Keratinocyte (primary cell): ENCODE measurements around the gene ZSCAN1. TPM values are rescaled to one million over a fixed set of nuclear protein-coding genes. Genes with fewer than 3 reads are reported as not detected.

Experiments used
- DNase-seq: peaks from one replicate; pipeline ENCODE4 v3.0.0-alpha.2; 2011; ENCODE audit warnings: low read depth, missing footprints, low spot score
- FAIRE-seq: peaks from 2 replicates; lab custom pipeline; 2011; peaks lifted over from hg19 to GRCh38; lab: Jason Lieb, UNC
- H2AFZ ChIP-seq: 2 replicates; pipeline ENCODE4 v1.6.0; 2012; ENCODE audit warnings: low read length, control low read depth, inconsistent platforms; ENCODE audit not compliant: control insufficient read depth
- H3K27ac ChIP-seq: 2 replicates; pipeline ENCODE4 v1.5.1; 2011; ENCODE audit warnings: low read length; ENCODE audit not compliant: control insufficient read depth, insufficient read depth
- H3K27me3 ChIP-seq: 3 replicates; pipeline ENCODE4 v1.6.0; 2011; ENCODE audit warnings: low read length; ENCODE audit not compliant: control insufficient read depth, insufficient read depth; ENCODE audit errors: extremely low read depth
- H3K36me3 ChIP-seq, 2 experiments: 2 replicates in 1 of 2; 3 replicates in 1 of 2; pipeline ENCODE4 v1.5.1; 2011; ENCODE audit warnings: low read length in 2 of 2, mild to moderate bottlenecking in 1 of 2; ENCODE audit not compliant: control insufficient read depth in 2 of 2, insufficient read depth in 2 of 2; ENCODE audit errors: extremely low read depth in 1 of 2
- H3K4me1 ChIP-seq: 3 replicates; pipeline ENCODE4 v1.5.1; 2011; ENCODE audit warnings: low read length; ENCODE audit not compliant: control insufficient read depth, insufficient read depth; ENCODE audit errors: extremely low read depth
- H3K4me2 ChIP-seq: 3 replicates; pipeline ENCODE4 v1.6.0; 2011; ENCODE audit warnings: low read depth, low read length; ENCODE audit not compliant: control insufficient read depth, insufficient read depth; ENCODE audit errors: extremely low read depth
- H3K4me3 ChIP-seq, 3 experiments: fragments of 200-600 bp in 1 of 3; sonication (generic) in 1 of 3; 2 replicates in 2 of 3; 3 replicates in 1 of 3; pipeline ENCODE4 v1.5.1; 2011 to 2016; ENCODE audit warnings: low read length in 3 of 3, mild to moderate bottlenecking in 3 of 3, control low read depth in 2 of 3, inconsistent platforms in 1 of 3, low read depth in 1 of 3, mixed read lengths in 1 of 3, mixed run types in 1 of 3, moderate library complexity in 1 of 3; ENCODE audit not compliant: control insufficient read depth in 2 of 3, insufficient read depth in 2 of 3; ENCODE audit errors: extremely low read depth in 1 of 3
- H3K79me2 ChIP-seq: 2 replicates; pipeline ENCODE4 v1.6.0; 2012; ENCODE audit warnings: low read length; ENCODE audit not compliant: control insufficient read depth, insufficient read depth
- H3K9ac ChIP-seq: 3 replicates; pipeline ENCODE4 v1.6.0; 2011; ENCODE audit warnings: low read length; ENCODE audit not compliant: control insufficient read depth, insufficient read depth; ENCODE audit errors: extremely low read depth
- H3K9me1 ChIP-seq: 3 replicates; pipeline ENCODE4 v1.6.0; 2011; ENCODE audit warnings: low read length; ENCODE audit not compliant: control insufficient read depth, insufficient read depth; ENCODE audit errors: extremely low read depth
- H3K9me3 ChIP-seq: 2 replicates; pipeline ENCODE4 v1.5.1; 2012; ENCODE audit warnings: low read depth, low read length; ENCODE audit not compliant: control insufficient read depth
- H4K20me1 ChIP-seq: 3 replicates; pipeline ENCODE4 v1.6.0; 2011; ENCODE audit warnings: low read length; ENCODE audit not compliant: control insufficient read depth, insufficient read depth; ENCODE audit errors: extremely low read depth
- EZH2 ChIP-seq: IDR thresholded peaks from one replicate; pipeline ENCODE4 v1.6.1; 2012; ENCODE audit warnings: inconsistent platforms, mild to moderate bottlenecking, low read length, moderate library complexity
- dilution Hi-C: fragments of 300-500 bp; cut with MboI; formaldehyde crosslinking; loops from one replicate; pipeline ENCODE4 v1.7.0; 2020; ENCODE audit warnings: low sequenced_read_pairs; ENCODE audit not compliant: extremely low pct_ligation_motif_present
- polyA plus RNA-seq, 5 experiments: library from polyadenylated mRNA; depleted of rRNA in 3 of 5; stranded (reverse) in 3 of 5; stranded (forward) in 1 of 5; unstranded in 1 of 5; fragments of >200 nt; gene quantifications; 1 replicate in 1 of 5; 2 replicates in 3 of 5; 3 replicates in 1 of 5; pipeline versions ENCODE4 v1.2.1 to v1.2.3, GENCODE V29; 2011 to 2012; ENCODE audit warnings: missing spikeins in 2 of 5, low read depth in 1 of 5, low replicate concordance in 1 of 5
- TF ChIP-seq, protein P1 (sequence below), 3 experiments: IDR thresholded peaks in 1 of 3; conservative IDR thresholded peaks in 1 of 3; optimal IDR thresholded peaks in 1 of 3; 2 replicates in 2 of 3; 3 replicates in 1 of 3; pipeline versions ENCODE3 to v1.5.1; 2011; ENCODE audit warnings: low read length in 3 of 3, mild to moderate bottlenecking in 3 of 3, moderate library complexity in 2 of 3, control low read depth in 1 of 3, inconsistent platforms in 1 of 3; ENCODE audit not compliant: insufficient read depth in 2 of 3; ENCODE audit errors: extremely low read depth in 1 of 3

The ZSCAN1 gene
- polyA plus RNA-seq, 1 donor (not counting 4 experiments of a cell fraction or from before 2014, with no cell fraction given): not detected

DNA sequence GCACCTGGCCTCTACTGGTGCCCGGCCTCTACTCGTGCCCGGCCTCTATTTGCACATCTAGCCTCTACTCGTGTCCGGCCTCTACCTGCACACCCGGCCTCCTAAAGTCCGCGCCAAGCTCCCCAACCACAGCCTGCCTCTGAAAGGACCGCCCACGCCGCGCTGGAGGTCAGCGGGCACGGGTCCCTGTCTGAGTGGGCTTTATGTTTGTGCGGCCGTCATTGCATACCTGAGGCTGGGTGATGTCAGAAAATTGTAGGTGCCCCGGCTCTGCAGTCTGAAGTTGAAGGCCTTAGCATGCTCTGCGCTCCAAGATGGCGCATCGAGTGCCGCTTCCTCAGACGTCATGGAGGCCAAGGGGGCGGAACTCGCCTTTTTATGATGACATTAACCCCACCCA lies 26.4 kb downstream of the ZSCAN1 start:
- DNase-seq: no peak
- TF ChIP-seq, protein P1, sequence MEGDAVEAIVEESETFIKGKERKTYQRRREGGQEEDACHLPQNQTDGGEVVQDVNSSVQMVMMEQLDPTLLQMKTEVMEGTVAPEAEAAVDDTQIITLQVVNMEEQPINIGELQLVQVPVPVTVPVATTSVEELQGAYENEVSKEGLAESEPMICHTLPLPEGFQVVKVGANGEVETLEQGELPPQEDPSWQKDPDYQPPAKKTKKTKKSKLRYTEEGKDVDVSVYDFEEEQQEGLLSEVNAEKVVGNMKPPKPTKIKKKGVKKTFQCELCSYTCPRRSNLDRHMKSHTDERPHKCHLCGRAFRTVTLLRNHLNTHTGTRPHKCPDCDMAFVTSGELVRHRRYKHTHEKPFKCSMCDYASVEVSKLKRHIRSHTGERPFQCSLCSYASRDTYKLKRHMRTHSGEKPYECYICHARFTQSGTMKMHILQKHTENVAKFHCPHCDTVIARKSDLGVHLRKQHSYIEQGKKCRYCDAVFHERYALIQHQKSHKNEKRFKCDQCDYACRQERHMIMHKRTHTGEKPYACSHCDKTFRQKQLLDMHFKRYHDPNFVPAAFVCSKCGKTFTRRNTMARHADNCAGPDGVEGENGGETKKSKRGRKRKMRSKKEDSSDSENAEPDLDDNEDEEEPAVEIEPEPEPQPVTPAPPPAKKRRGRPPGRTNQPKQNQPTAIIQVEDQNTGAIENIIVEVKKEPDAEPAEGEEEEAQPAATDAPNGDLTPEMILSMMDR (optimal IDR thresholded peaks at IDR 0.05 in 1 of 3, IDR thresholded peaks at IDR 0.05 in 1 of 3, conservative IDR thresholded peaks at IDR 0.05 in 1 of 3; ENCODE audit: extremely low read depth in 1 of 3, insufficient read depth in 2 of 3, low read length in 3 of 3): no peak
- TF ChIP-seq EZH2: no peak
- H3K4me2 ChIP-seq: no peak overlapping the region

DNA sequence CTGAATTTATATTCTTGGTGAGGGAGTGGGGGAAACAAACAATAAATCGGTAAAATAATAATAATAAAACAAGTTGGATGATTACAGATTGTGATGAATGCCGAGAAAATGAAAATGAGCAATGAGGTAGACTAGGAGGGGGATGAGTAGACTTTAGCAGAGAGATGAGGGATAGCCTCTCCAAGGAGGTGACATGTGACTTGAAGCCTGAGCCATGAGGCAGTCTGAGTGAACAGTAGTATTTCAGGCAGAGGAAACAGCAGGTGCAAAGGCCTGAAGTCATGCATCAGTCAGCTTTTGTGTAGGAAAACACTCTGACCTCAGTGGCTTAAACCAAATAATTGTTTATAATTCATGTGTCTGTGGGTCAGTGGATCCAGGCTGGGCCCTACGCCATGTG lies 29.9 kb downstream of the ZSCAN1 start:
- TF ChIP-seq EZH2: no peak
- TF ChIP-seq, protein P1 (optimal IDR thresholded peaks at IDR 0.05 in 1 of 3, IDR thresholded peaks at IDR 0.05 in 1 of 3, conservative IDR thresholded peaks at IDR 0.05 in 1 of 3; ENCODE audit: extremely low read depth in 1 of 3, insufficient read depth in 2 of 3, low read length in 3 of 3): no peak
- FAIRE-seq (no peak), DNase-seq (no peak)
- Histone ChIP-seq H3K27ac (no peak overlapping the region), H3K79me2 (no peaks in the 10 kb centered on the region), H3K36me3 (peaks cover 0 to 1% of the 10 kb centered on the region in 2 experiments), H3K9me3 (peaks cover 33% of the 10 kb centered on the region), H3K4me3 (no peak overlapping the region), H3K4me1 (no peaks in the 10 kb centered on the region), H3K4me2 (no peak overlapping the region), H3K9ac (no peak overlapping the region), H2AFZ (no peak overlapping the region), H3K9me1 (no peaks in the 10 kb centered on the region), H4K20me1 (no peaks in the 10 kb centered on the region), H3K27me3 (no peaks in the 10 kb centered on the region)
- dilution Hi-C loops: no loop called here

More for the DNA sequence above, 26.4 kb downstream of the ZSCAN1 start:
- Histone ChIP-seq H3K79me2 (no peaks in the 10 kb centered on the region), H3K27ac (no peak overlapping the region), H3K9me1 (no peaks in the 10 kb centered on the region), H3K9me3 (peaks cover 25% of the 10 kb centered on the region), H4K20me1 (no peaks in the 10 kb centered on the region), H3K4me3 (no peak overlapping the region), H3K27me3 (no peaks in the 10 kb centered on the region), H3K36me3 (no peaks in the 10 kb centered on the region), H3K4me1 (no peaks in the 10 kb centered on the region), H2AFZ (no peak overlapping the region), H3K9ac (no peak overlapping the region)
- no peak for FAIRE-seq
- dilution Hi-C loops: no loop called here
